Measurements from ENCODE around the gene PACSIN3.

GRCh38 chr11:47213950-47214565 lies 27.8 kb upstream of the PACSIN3 start:
- TF ChIP-seq CTCF (IDR thresholded peaks at IDR 0.05) (no peak), POLR2A (IDR thresholded peaks at IDR 0.05) (peak in 2 of 4 donors; percentile 56 to 78)
